GM21381 (cell line): ENCODE measurements around the gene MAP4K4.

Experiments used
- ATAC-seq: cut with Tn5 transposase; IDR thresholded peaks from one replicate; pipeline ENCODE4 v1.9.1; 2021; ENCODE audit warnings: mild to moderate bottlenecking, moderate library complexity; ENCODE audit not compliant: unreplicated experiment

MAP4K4 gene

DNA sequence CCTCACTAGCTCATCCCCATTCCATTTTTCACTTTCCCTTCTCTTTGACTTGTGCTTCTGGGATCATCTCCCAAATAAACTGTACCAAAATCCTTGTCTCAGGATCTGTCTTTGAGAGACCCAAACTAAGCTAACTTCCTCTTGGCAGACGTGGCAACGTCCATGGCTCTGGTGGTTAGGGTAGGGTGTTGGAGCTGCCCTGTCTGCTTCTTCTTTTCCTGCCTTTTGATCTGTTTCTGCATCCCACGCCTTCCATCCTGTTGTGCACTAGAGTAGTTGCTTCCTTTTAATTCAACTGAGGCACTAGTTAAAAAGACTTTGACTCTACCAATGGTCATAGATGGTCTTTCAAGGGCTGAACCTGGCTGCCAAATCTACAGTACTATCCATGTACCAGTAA, 5.5 kb upstream of the MAP4K4 start:
- ATAC-seq, result no peak

DNA sequence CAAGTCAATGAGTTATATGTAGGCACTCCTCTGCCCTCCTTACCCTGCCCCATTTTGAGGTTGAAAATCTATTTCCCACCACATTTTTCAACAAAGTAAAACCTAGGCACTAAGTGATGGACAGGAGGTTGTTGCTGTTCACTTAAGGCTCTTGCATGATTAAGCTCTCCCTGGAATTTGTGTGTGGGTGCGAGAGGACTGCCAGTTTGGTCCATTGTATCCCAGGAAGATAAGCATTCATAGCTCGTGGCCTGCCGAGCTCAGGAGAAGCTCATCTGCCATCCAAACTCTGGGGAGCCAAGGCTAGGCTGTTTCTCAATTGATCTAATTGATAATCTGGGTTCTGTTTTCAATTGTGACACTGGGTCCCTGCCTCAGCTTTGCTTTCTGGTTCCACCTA, 4.7 kb upstream of the MAP4K4 start:
- no peak for ATAC-seq

DNA sequence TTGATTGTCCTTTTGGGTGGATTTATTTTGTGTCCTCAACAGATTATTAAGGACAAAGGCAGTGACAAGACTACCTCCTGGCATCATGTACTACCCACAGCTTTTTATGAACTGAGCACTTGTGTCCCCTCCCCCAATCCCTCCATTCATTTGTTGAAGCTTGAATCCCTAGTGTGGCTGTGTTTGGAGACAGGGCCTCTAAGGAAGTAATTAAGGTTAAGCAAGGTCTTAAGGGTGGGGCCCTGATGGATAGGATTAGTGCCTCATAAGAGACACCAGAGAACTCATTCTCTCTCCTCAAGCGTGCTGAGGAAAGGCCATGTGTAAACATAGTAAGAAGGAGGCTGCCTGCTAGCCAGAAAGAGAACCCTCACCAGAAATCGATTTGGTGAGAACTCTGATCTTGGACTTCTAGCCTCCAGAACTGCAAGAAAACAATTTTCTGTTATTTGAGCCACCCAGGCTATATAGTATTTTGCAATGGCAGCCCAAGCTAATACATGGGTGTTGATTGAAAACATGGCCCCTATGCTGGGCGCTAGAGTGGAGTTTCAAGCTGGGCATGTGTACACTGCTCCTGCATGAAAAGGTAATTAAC, 3.4 kb upstream of the MAP4K4 start:
- no peak for ATAC-seq

DNA sequence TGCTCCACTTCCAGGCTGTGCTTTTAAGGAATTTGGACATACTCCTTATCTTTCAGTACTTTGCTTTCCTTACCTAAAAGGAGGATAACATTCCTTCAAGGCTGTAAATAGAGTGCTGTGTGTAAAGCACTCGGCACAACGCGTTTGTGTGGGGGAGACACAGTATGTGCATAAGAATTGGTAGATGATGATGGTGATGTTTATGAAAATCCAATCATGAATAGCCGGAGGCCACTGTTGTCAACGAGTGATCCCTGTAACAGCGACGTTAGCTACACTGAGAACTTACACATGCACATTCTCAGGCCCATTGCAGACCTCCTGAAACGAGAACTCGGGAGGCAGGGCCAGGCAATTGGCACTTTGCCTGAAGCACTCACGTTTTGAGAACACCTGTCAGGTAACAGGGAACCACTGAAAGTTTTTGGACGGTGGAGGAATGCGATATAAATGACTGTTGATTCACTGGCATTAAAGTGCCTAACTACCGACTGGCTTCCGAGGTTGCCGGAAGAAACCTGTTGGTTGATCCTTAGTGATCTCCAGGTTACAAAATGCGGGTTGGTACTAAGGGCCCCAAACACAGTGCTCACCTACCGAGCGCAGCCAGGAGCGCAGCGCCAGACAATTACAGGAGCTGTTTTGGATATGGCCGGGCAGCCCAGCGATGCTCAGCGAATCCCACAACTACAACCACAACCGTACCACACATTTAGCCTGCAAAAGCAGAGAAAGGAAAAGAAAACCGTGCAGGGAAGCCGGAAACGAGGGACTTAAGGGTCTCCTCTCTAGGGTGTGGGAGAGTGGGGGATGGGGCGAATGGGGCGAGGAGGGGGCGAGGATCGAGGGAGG, 1.0 kb upstream of the MAP4K4 start:
- no peak for ATAC-seq

DNA sequence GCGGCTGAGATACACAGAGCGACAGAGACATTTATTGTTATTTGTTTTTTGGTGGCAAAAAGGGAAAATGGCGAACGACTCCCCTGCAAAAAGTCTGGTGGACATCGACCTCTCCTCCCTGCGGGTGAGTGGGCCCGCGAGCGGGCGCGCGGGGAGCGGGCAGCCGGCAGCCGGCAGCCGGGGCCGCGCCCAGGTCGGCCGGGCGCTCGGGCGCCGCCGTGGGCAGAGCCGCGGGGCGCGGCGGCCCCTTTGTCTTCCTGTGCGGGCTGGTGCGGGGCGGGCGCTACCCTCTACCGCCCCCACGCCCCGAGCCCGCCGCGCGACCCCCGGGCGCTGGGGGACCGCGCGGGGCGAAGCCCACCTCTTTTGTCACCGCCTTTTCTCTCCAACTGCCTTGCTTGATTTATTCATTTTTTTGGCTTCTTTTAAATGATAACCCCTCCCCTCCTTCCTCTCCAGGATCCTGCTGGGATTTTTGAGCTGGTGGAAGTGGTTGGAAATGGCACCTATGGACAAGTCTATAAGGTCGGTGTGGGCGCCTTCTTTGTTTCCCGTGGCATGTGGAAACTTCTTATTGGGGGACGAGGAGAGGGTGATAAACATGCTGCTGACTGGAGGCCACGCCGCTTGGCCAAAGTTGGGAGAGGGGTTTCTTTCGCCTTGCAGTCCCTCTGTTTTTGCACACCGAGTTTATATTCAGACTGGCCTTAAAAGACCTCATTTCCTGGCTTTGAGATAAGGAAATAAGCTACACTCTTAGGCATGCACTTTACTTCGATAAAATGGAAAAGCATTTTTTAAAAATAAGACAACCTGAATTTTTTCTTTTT, 722 bp downstream of the MAP4K4 start:
- ATAC-seq, result peak; percentile 18

DNA sequence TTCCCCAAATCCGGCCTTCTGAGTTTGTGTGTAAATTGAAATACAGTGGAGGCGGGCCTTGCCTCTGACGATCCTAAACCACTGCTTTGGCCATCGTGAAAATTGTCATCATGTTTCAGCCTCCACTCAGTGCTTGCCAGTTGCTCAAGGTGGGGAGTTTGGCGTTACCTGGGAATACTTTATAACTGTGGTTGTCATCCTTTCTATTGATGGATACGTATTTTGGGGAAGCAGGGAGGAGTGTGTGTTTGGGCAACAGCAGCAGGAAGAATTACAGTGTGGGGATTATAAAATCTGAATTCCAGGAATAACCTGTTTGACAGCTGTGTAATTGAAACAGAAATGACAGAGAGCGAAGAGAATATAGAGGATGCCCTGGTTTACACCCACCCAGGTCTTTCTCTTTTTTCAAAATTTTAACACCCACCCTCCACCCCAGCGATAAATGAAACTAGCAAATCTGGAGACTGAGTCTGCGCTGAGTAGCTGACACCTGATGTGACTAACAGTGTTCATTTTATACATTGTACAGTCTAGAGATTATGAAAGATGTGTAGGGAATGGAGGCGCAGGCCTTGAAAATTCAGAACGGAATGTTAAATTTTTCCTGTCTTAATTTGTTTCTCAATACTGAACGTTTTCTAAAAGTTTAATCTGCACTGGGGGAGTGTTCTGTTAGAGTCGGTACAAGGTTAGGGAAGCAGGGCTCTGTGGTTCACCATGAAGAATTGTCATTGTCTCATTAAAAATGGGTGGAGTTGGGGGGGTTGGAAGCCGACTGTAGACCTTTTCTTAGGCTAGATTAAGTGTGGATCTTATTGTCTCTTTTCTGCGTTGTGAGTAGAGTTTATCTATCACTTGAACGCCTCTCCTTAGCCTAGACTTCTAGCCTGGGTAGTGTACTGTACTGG, 1.6 kb downstream of the MAP4K4 start:
- no peak for ATAC-seq

DNA sequence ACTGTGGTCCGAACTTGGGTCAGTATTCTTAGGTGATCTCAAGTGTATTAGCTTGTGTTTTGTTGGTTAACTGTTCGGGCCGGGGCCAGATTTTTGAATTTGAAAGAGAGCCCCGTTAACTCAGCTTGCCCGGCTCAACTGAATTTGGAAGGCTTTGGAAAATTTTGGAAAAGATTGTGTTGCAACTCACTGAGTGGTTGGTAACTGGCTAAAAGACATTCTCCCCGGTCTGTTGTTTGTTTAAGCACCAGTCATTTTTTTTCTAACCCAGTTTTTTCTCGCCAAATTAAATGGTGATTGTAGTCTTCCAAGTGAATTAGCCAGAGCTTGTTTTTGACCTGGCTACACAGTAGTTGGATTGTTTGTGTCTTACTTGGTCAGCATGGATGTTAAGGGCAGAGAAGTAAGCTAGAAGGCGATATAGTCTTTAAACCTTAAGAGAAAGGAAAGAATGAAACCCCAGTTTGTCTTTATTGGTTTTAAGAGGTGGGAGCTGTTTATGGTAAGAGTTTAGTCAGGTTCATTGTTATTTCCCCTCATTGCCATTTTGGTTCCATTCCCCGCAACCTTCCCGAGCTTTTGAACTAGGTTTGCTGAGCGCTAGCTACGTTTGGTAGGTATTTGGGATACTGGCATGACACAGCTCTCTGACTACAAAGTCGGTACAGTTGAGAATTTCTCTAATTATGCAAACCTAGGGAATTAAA, 2.4 kb downstream of the MAP4K4 start:
- ATAC-seq, result no peak

DNA sequence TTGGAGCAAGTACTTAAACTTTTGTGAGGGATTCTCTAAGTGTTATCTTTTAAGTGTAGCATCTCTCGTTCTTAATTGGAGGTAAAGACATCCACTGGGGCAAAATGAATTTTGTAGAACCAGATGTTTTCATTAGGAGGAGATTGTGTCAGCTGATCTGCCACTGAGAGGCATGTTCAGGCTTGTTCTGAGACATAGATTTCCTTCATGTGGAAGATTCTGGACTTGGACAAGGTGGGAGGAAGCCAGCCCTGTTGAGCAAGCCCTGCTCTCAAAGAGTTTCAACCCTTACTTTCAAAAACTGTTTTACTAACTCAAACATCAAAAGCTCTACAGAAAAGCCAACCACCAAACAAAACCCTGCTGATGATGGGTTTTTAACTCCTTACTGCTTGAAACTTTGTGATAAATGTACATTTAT, 6.5 kb downstream of the MAP4K4 start:
- ATAC-seq, result no peak

DNA sequence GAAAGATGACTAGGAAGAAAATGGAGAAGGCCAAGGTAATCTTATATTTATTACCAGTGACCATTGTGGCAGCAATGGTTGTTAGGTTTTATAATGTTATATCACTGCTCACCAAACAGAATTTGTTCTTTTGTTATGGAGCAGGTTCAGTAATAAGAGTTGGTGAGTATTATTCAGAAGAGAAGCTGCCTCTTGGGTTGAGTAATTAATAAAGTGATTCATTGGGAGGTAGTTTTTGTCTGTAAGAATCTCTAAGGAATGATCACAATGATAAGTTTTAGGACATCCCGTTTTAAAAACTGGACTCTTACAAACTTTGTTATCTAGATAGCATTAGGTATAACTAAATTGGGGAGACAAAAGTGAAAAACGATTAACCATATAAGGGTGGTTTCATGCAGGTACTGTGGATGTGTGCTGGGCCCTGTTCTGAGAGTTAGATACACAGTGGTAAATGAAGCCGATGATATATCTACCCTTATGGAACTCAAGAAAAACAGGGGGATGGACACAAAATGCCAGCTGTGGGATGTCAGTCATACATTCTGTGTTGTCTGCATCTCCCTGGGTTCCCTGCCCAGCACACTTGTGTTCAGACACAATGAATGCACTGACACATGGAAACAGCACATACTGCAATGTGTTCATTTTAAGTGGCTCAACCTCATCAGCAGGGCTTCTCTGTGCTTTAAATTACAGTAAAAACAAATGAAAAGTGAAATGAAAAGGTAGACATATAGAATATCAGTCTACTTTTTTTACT, 7.5 kb downstream of the MAP4K4 start:
- no peak for ATAC-seq

DNA sequence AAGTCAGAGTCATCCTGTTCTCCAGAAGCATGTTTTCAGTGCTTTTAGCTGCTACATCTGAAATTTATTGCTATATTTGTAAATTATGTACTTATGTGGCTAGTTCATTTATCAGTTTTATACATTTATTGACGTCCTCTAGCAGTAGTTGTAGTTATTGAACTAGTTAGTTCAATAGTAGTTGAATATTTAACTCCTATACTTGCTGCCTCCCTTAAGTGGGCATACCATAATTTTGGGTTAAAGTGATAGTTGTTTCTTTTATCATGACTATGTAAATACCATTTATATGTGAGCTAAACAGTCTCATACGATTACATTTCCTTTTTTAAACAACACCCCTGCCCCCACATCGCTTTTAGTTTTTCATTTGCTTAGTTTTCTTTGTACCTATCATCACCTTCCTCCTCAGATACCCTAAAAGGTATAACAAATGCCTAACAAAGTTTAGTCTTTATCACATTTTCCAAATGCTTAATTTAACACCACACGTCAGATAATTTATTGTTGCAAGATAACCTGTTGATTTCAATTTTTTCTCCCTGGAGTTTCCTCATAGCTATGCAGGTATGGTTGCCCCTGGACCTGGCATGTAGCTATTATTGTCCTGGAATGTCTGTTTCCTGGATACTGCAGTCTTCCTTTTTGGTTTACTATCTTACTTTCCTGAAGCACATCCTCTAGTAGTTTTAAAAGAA, 8.8 kb downstream of the MAP4K4 start:
- no peak for ATAC-seq

DNA sequence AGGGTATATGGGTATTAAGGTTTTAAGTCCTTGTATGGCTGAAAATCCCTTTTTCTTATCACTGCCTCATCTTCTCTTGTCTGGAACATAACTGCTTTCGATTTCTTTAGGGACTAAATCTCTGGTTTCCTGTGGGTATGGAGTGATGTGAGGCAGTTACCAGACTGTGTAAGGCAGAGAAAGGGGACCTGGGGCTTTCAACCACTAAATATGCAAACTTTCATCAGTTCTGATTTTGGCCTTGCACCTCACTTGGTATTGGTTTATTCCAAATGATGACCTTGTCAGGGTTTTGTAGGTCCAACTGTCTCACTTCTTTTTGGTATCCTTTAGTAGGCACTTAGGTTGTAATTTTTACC, 9.3 kb downstream of the MAP4K4 start:
- ATAC-seq, result peak; percentile 69

DNA sequence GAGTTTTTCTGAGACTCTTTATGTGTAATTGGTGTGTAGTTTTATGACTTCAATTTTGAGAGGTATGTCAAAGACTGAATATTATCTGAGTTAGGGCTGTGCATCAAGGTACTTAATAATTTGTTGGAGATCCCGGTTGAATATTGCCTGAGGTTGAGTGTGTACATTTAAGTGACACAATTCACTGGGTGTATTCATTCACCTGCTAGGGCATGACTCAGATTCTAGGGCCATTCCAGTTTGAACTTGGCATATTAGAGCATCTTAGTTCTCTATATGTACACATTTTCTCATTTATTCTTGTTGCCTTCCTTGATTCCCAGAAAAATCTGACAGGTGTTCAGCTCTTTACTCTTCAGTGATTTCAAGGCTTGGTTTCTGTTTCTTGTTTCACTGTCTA, 12.5 kb downstream of the MAP4K4 start:
- no peak for ATAC-seq

DNA sequence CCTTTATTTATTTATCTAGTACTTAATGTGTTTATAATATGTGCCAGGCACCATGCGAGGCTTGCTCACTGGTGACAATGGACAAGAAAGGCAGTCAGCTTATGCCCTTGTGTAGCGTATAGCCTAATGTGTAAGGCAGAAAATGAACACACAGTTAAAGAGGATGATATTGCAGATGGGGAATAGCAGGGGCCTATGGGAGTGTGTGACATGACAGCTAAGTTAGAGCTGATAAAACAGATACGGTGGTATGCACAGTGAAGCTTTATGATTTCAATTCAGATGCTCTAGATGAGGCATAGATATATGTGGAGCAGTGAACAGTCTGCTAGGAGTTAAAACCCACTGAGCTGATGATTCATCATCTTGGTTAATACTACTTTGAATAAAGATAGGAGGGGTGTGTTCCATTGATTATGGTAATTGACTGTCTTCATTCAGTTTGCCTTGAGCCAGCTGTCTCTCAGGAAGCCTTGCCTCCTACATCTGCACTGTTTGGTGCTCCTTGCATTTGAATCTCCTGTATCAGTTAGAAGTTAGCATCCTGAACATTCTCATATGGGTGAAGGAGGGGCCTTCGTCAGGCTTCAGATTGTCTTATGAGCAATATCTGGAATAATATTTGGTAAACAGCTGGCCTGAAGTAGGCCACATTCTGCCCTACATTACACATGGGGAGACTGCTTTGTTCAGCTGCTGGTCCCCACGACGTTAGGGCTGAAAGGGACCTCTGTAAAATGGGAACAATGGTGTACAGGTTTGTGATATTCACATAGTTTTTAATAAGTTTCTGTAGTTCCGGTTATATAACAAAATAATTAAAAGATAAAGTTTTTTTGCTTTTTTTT, 13.2 kb downstream of the MAP4K4 start:
- ATAC-seq, result no peak

DNA sequence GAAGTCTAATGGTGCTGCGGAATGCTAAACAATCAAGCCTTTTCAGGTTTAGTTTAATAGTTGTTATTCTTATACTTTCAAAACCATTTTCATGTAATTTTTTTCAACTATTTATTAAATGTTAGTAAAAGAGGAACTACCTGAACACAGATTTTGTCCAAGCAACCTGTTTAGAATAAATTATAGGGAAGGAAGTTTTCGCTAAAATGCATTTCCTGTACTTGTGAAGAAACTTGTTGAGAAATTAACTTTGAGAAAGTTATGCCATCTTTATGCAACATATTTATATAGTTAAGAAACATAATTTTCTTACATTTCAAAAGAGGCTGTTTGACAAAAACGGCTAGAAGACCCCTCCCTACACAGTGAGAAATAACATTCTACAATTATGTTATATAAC, 16.6 kb downstream of the MAP4K4 start:
- no peak for ATAC-seq

DNA sequence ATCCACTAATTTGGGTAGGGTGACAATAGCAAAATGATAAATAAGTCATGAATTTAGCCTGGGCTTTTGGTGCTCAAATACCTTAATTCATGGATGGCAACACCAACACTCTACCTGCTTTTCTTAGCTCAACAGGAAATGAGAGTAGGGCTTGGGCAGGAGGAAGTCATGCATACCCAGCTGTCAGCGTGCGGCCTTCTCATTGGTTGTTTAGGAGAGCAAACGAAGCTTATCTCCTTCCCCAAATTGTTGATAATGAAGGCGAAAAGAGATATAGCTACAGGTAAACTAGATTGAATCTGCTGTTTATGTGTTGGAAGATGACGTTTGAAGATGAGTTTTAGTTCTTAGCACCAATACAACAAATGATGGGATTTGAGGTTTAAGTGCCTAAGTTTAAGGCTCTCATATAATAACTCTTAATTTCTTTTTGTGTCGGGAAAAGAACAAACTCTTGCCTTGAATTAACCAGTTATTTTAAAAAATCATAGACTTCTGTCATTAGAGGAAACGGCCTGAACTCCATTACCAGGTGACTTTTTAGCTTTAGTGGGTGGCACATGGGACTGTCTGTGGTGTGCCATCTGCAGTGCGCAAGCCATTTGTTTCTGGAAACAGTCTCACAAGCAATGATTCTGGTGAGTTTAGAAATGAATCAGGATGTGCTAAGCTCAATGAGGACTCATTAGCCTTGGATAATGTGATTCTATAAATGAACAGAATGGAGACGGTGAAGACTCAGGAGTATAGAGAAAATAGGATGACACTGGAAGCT, 19.8 kb downstream of the MAP4K4 start:
- peak; percentile 79 for ATAC-seq

DNA sequence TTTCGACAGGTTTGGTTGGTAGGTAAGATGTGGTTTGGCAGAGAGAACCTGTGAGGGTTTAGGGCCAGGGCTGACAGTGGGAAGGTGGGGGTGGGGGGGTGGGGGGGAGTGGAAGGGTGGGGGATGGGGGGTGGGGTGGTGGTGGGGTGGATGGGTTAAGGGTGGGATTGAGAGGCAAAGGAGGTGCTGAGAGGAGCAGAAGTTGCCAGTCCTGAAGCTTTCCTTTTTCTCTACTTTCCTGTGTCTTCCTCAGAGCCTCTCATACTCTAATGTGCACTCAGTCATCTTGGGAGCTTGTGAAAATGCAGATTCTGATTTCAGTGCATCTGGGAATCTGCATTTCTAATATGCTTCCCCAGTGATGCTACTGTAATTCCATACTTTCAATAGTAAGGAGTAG, 21.0 kb downstream of the MAP4K4 start:
- no peak for ATAC-seq

DNA sequence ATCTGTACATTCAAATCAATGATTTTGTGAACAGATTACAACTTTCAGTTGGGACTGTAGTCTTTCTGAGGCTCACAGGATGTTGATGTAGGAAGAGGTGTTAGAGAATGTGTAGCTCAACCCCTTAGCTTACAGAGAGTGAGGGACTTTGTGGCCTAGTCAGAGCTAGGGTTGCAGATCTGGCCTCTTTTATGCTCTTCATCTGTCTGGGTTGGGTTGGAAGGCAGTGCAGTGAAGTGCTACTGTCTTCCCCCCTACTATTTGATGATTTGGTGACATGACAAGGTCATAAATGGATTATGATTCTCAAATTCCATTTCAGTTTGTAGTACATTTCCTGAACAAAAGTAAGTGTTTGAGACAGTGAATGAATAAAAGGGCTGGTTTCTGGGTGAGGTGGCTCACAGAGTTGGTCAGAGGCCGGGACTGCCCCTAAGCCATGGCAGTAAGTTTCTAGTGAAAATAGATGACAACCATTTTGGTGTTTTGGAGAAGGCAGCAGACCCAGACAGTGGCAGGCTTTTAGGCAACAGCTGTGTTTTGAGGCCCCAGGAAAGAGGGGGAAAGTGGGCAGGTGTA, 21.6 kb downstream of the MAP4K4 start:
- ATAC-seq, result no peak
